KG1 (cell line): Measurements from ENCODE around the gene C1QTNF1.
A peak's percentile ranks its signal among the peaks of the same experiment; 100 is the strongest.

Experiments
- DNase-seq: peaks from one replicate; lab custom pipeline; 2025; lab: John Stamatoyannopoulos, UW

C1QTNF1 gene

GRCh38 chr17:79023886-79024771 is at the start of gene C1QTNF1:
Gene C1QTNF1, plus strand, starts transcription at chr17:79024169. Its CDS starts 19,800 bp downstream, at chr17:79043969.
- no peak for DNase-seq

GRCh38 chr17:78974635-78975591 is 49.1 kb upstream of the C1QTNF1 start:
- no peak for DNase-seq

GRCh38 chr17:78976907-78977680 is 46.9 kb upstream of the C1QTNF1 start:
- no peak for DNase-seq

GRCh38 chr17:78977681-78977943 is 46.4 kb upstream of the C1QTNF1 start:
- DNase-seq, result no peak

GRCh38 chr17:78977997-78978973 is 45.7 kb upstream of the C1QTNF1 start:
- DNase-seq, result no peak

GRCh38 chr17:78979780-78980623 is 44.0 kb upstream of the C1QTNF1 start, which contains the start of gene LGALS3BP:
Gene LGALS3BP, minus strand, starts transcription at chr17:78979923. Its CDS starts 2,732 bp downstream, at chr17:78977191.
- DNase-seq, result no peak

- no peak for DNase-seq
Observed at GRCh38 chr17:78980624-78980972, 43.4 kb upstream of the C1QTNF1 start.

- no peak for DNase-seq
Observed at GRCh38 chr17:78981010-78981888, 42.7 kb upstream of the C1QTNF1 start.

GRCh38 chr17:78985395-78985794 is 38.6 kb upstream of the C1QTNF1 start:
- DNase-seq, result no peak

- peak; percentile 41 for DNase-seq
Observed at GRCh38 chr17:78986048-78986648, 37.8 kb upstream of the C1QTNF1 start.

GRCh38 chr17:78986649-78987328 is 37.2 kb upstream of the C1QTNF1 start:
- peak; percentile 64 for DNase-seq

GRCh38 chr17:78988152-78988551 is 35.8 kb upstream of the C1QTNF1 start:
- DNase-seq, result no peak

GRCh38 chr17:78990349-78991016 is 33.5 kb upstream of the C1QTNF1 start:
- DNase-seq, result no peak

- no peak for DNase-seq
Observed at GRCh38 chr17:78991017-78991738, 32.8 kb upstream of the C1QTNF1 start.

- DNase-seq, result no peak
Observed at GRCh38 chr17:78991906-78992532, 31.9 kb upstream of the C1QTNF1 start.

GRCh38 chr17:78992542-78993212 is 31.3 kb upstream of the C1QTNF1 start:
- no peak for DNase-seq
